ENCODE measurements around the gene SLCO1A2. TPM values are rescaled to one million over a fixed set of nuclear protein-coding genes. Genes with fewer than 3 reads are reported as not detected.

SLCO1A2 gene
- total and polyA plus RNA-seq, 2 of the 4 experiments (the other 2 are of a cell fraction), result not detected

- H3K4me2 ChIP-seq (ENCODE audit: low read depth, low read length), result no peak overlapping the region
- H3K36me3 ChIP-seq (ENCODE audit: control insufficient read depth, insufficient read depth, low read length), result no peaks in the 10 kb centered on the region
- H3K27ac ChIP-seq (ENCODE audit: insufficient read depth, low read length), result no peak overlapping the region
- in situ Hi-C loops (cut with MboI; ENCODE audit: low sequenced_read_pairs) (no loop called here), dilution Hi-C loops (cut with HindIII; ENCODE audit: low sequenced_read_pairs, unreplicated experiment) (no loop called here), intact Hi-C loops (cut with micrococcal nuclease) (no loop called here)
- POLR2A ChIA-PET (ENCODE audit: unreplicated experiment), result no interaction called here
- H3K27me3 ChIP-seq (ENCODE audit: control insufficient read depth, insufficient read depth, low read length), result no peaks in the 10 kb centered on the region
- no peak overlapping the region for H3K23ac ChIP-seq (ENCODE audit: low read depth, low read length)
- H2AK5ac ChIP-seq (ENCODE audit: low read depth, low read length), result no peak overlapping the region
- no peak overlapping the region for H2BK20ac ChIP-seq (ENCODE audit: low read depth, low read length)
- no peak overlapping the region for H3K4ac ChIP-seq (ENCODE audit: low read depth, low read length)
- no peaks in the 10 kb centered on the region for H3K79me1 ChIP-seq (ENCODE audit: low read depth in 1 of 2, low read length in 2 of 2)
- H3K9me3 ChIP-seq (ENCODE audit: control insufficient read depth, insufficient read depth, low read length), result peaks cover 5% of the 10 kb centered on the region
- H4K8ac ChIP-seq (ENCODE audit: low read depth in 2 of 2, low read length in 2 of 2), result no peak overlapping the region
- no peak for TF ChIP-seq POLR2A (IDR thresholded peaks at IDR 0.05; ENCODE audit: low read depth, low read length)
- no peak for TF ChIP-seq ELK1 (IDR thresholded peaks at IDR 0.05; ENCODE audit: borderline replicate concordance, low read depth, low read length)
- TF ChIP-seq FOS (IDR thresholded peaks at IDR 0.05; ENCODE audit: low read depth, low read length), result no peak
- no peak for TF ChIP-seq CEBPB (IDR thresholded peaks at IDR 0.05; ENCODE audit: low read depth, low read length)
- no peak for TF ChIP-seq CTCF (conservative IDR thresholded peaks at IDR 0.05; ENCODE audit: low read depth, low read length)
- no peak for TF ChIP-seq RAD21 (IDR thresholded peaks at IDR 0.05; ENCODE audit: low read length)
- no peak overlapping the region for H3K9ac ChIP-seq (ENCODE audit: low read depth, low read length)
- no peaks in the 10 kb centered on the region for H3K4me1 ChIP-seq (ENCODE audit: control insufficient read depth, insufficient read depth, low read length)
- H2AK9ac ChIP-seq (replicated peaks; ENCODE audit: low read depth, low read length, poor library complexity), result no peak overlapping the region
- no peak overlapping the region for H3K18ac ChIP-seq (ENCODE audit: low read depth, low read length)
- H2BK120ac ChIP-seq (ENCODE audit: low read depth, low read length), result no peak overlapping the region
- no peak overlapping the region for H4K5ac ChIP-seq (ENCODE audit: low read depth, low read length)
- H2AFZ ChIP-seq (replicated peaks; ENCODE audit: low read length, poor library complexity), result no peak overlapping the region
- H4K20me1 ChIP-seq (ENCODE audit: insufficient read depth, low read length), result no peaks in the 10 kb centered on the region
- no peak overlapping the region for H3K14ac ChIP-seq (replicated peaks; ENCODE audit: low read depth, low read length)
- CTCF ChIA-PET, result no interaction called here
- no TSS peak for BruUV-seq (replicated peaks)
- no peaks in the 10 kb centered on the region for H3K9me1 ChIP-seq (ENCODE audit: insufficient read depth, low read length)
- H2BK15ac ChIP-seq (ENCODE audit: low read depth, low read length), result no peak overlapping the region
- no CpG with 5 or more reads among the region's 3 CpGs for WGBS, 2 experiments (ENCODE audit: extremely low coverage in 2 of 2, insufficient read length in 1 of 2)
- H2BK5ac ChIP-seq (ENCODE audit: low read depth, low read length, poor library complexity, severe bottlenecking), result no peak overlapping the region
- no peak overlapping the region for H4K91ac ChIP-seq (ENCODE audit: insufficient read depth, low read depth, low read length)
- H3K56ac ChIP-seq (ENCODE audit: extremely low read depth, insufficient read depth, low read length), result no peak overlapping the region
- no peak for DNase-seq
- H3K4me3 ChIP-seq (ENCODE audit: insufficient read depth, low read depth, low read length), result no peak overlapping the region
- ATAC-seq (ENCODE audit: low read depth), result no peak
Measured at GRCh38 chr12:21257172-21257571, 77.5 kb downstream of the SLCO1A2 start.
